NCI-H2029 (cell line): ENCODE measurements around the gene SLC26A3.

Source experiments
- DNase-seq: peaks from one replicate; lab custom pipeline; 2025; lab: John Stamatoyannopoulos, UW

The SLC26A3 gene

DNA sequence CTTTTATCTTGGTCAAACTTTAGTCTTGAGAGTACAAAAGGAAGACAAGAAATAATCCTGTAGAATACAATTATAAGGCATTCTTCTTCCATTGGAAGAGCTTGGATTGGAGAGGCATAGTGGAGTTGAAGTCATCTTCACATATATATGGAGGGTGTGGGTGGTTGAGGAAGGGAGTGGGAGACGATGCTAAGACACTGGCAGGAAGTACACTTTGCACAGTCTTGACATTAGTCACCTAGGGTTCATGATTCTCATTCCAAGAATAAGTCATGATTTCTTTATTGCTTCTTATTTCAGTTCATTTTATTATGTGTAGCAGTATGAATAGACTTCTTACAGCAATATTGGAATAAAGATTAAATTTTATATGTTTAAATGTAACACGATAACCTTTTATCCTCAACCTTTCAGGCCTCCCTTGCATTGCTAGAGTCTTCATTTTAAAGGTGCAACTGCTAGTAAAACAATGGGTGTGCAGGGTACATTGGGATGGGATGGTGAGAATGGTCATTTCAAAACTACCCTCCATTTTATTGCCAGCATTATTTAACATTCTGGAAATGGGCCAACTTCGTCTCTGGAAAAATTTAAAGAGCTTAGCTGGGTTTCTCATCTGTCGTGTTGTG lies 12.3 kb upstream of the SLC26A3 start:
- DNase-seq: no peak

DNA sequence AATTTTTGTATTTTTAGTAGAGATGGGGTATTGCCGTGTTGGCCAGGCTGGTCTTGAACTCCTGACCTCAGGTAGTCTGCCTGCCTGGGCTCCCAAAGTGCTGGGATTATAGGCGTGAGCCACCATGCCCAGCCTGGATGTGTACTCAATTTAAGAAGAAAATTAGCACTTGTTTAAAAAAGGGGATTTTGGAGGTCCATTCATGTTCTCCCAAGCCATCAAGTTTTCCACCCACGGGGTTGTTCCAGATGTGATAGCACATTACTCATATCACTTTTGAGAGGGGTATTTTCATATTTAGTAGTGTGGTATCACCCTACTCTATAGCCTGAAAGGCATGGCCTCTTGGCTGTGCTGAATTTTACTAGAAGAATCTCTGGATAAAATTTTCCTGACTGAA lies 10.5 kb upstream of the SLC26A3 start:
- no peak for DNase-seq

DNA sequence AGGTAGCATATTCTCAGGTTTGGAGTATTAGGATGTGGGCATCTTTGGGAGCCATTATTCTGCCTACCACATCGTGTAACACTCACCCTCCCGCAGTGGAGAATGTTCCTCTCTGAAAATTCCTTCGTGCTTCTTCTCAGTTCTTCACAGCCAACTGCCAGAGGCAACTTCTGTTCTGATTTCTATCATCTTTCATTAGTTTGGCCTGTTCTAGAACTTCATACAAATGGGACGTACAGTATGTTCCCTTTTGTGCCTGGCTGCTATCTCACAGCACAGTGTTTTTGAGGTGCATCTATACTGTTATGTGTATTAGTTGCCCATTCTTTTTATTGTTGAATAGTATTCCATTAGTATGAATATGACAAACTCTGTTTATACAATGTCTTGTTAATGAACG lies 8.9 kb upstream of the SLC26A3 start:
- no peak for DNase-seq

DNA sequence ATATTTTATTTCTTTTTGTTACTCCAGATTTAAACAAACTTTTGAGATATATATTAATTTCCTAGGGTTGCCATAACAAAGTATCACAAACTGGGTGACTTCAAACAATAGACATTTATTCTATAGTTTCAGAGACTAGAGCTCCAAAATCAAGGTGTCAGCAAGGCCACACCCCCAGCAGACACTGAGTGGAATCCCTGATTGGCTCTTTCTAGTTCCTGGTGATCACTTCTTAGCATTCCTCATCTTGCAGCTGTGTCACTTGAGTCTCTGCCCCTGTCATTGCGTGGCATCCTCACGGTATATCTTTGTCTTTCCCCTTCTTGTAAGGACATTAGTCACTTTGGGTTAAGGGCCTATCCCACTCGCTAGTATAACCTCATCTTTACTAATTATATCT lies 7.6 kb upstream of the SLC26A3 start:
- no peak for DNase-seq

DNA sequence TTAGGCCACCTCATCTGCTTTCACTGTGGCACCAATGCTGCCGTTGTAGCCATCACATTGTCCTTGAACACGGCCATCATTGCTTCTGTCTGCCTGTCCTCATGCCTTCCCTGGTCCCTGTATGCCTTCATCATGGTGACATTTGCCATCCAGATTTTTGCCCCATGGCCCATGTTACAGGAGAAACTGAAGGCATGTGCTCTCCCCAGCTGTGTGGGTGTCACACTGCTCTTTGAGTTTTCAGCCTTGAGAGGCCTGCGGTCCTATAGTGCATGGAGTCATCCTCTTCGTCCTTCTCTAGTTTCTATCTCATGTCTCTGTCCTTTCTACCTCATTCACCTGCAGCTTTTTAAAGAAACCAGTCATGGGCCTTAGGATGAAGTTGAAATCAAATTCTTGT lies 6.2 kb upstream of the SLC26A3 start:
- DNase-seq: no peak

DNA sequence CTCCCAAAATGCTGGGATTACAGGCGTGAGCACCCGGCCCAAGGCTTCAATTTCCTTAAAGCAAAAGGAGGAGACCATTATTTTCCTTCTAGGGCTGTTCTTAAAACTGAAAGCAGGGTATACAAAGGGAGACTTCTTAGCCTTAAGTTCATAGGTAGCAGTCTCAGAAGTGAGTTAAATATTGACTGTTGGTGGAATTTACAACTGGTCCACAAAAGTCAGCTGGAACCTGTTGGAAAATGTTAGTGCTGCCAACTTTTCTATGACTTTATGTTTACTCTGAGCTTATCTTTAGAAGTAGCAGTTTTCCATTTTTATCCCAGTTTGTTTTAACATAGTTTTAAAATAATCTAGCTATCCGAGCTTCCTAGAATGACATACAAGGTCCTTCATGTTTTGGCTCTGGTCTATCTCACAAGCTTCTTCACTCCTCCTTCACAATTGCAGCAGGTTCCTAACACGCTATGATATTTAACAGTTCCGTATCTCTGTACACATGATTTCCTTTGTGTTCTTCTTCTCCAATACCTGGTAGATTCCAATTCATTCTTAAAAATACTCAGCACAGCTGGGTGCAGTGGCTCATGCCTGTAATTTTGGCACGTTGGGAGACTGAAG lies 3.3 kb downstream of the SLC26A3 start:
- DNase-seq: no peak

DNA sequence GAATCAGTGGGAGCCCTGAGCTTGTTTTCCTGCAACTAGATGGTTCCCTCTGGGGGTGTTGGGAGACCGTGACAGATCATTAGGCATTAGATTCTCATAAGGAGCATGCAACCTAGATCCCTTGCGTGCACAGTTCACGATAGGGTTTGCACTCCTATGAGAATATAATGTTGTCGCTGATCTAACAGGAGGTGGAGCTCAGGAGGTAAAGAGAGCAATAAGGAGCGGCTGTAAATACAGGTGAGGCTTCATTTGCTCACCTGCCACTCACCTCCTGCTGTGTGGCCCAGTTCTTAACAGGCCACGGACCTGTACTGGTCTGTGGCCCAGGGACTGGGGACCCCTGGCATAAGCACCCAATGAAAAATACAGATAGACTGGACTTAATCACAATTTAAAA lies 10.7 kb downstream of the SLC26A3 start:
- no peak for DNase-seq

DNA sequence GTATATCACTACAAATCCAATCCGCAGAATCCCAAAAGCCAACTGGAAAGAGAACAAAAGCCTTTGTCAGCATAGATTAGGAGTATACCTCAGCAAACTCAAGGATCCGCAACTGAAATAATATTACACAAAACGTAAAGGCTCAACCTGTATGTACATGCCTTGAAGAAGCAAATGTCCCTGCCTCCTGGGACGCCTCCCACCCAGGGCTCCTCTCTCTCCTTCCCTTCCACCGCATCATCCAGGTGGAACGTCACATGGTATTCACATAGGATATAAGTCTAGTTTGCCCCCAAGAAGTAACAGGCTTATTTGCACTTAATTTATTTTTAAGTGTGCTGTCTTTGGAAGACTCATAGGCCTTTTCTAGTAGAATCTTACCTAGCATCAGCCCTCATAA lies 13.4 kb downstream of the SLC26A3 start:
- no peak for DNase-seq

DNA sequence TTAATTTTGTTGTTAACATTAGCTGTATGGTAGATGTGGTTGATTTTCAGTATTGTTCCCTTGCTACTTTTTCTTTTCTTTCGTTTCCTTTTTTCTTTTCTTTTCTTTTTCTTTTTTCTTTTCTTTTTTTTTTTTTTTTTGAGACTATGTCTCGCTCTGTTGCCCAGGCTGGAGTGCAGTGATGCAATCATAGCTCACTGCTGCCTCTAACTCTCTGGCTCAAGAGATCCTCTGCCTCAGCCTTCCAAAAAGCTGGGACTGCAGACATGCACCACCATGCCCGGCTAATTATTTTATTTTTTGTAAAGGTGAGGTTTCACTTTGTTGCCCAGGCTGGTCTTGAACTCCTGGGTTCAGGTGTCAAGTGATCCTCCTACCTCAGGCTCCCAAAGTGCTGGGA lies 14.4 kb downstream of the SLC26A3 start:
- no peak for DNase-seq

DNA sequence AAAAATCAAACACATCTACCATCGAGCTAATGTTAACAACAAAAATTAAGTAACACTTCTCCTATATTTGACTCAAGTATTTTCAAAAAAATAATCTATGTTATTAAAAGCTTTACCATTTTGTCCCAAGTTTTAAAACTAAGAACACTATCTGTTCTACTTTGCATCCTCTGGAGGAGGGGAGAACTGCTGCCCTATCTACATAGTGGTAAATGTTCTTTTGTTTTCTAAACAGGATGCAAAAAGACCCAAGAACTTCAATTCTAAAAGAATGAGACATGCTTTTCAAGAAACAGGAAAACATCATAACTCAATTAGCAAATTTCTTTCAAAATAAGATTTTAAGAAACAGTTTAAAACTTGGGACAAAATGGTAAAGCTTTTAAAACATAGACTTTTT lies 14.8 kb downstream of the SLC26A3 start:
- DNase-seq: no peak

DNA sequence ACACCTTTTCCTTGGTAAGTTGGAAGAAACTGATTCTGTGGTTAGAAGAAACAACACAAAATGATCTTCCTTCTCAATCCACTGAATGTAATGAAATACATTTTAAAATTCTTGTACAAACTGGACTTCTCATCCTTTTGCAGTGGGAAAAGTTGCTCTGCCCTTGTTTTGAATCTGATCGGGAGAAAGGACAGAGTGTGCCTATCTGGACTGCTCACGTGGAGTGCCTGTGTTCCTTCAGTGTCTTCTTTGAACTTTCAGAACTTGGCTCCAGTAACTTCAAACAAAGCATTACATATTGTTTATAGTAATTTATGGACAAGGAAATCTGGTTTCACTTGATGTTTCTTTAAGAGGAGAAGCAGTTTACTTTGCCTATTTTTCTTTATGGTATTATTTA lies 17.1 kb downstream of the SLC26A3 start:
- DNase-seq: no peak

DNA sequence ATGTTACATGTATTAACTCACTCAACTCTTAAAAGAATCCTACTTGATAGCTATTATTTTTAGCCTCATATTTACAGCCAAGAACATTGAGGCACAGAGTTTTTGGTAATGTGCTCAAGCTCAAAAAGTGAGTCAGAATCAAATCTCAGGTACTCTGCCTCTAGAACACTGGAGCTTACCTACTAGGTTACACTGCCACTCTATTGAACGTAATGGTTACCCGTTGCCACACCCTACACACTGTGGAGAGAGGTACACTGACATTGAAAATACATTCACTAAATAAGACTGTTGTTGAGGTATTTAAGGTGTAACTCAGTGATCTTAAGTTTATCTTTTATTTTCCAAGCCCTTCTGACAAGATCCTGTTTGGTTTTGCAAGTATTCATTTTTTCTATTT lies 17.9 kb downstream of the SLC26A3 start:
- no peak for DNase-seq

DNA sequence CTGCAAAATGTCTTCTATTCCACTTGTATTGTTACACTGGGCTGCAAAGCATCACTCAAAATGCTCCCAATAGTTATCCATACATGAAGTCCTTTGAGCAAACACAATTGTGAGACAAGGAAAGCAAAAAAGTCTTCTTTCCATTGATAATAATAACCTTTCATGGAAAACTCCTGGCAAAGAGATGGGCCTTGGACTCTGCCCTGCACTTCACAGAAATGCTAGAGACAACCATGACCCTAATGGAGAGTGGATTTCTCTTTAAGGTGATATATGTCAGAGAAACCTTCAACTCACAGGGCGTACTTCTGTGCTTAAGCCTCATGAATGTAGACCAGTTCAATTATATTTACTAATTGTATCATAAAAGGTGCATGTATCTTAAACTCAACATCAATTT lies 19.4 kb downstream of the SLC26A3 start:
- DNase-seq: no peak

DNA sequence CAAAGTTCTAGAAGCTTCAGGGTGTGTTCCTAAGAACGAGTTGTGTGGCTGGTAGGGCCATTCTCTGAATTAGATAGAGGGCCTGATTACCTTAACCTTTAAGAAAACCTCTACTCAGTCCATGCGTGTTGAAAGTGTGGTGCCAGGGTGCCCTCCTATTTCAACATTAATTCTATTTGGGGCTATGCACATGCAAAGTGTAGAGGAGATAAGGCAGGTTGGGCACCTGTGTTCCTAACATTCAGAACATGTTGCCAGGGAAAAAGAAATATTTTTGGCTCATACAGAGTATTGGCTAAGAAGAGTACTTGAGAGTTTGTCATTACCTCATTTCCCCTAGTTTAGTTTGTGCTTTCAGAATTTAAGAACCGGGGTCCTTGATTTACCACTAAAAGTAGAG lies 20.6 kb downstream of the SLC26A3 start:
- no peak for DNase-seq

DNA sequence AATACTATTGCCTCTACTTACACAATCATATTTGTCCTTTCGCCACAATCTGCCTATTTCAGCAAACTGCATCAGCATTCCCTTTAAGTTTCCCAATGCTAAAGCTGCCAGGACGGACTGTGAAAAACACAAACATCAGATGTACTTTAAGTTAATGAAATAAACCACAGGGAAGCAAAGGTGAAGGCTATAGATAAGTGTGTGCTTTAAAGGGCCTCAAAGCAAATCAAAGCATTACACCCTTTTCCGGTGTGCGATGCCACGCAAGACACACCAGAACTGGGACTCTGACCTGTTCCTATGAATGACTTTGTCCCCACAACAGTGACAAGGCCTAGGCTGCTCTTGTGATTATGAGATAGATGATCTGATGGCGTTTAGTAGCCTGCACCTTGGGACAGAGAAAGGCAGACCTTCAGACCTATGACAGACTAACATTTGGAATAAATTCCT lies 23.4 kb downstream of the SLC26A3 start:
- DNase-seq: no peak

DNA sequence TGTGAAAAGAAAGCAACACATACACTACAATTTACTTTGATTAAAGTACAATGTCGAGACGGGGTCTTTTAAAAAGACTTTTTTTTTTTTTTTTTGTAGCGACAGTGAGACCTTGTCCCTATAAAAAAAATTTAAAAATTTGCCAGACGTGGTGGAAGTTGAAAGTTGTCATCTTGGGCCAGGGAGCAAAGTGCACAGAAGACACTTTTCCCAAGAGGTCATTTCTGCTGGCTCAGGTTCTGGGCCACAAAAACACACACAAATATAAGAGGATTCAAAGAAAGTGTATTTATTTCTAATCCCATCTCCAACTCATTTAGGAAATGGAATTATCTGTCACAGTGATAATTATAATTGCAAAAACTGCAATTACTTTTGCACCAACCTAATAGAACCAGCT lies 24.7 kb downstream of the SLC26A3 start:
- no peak for DNase-seq

DNA sequence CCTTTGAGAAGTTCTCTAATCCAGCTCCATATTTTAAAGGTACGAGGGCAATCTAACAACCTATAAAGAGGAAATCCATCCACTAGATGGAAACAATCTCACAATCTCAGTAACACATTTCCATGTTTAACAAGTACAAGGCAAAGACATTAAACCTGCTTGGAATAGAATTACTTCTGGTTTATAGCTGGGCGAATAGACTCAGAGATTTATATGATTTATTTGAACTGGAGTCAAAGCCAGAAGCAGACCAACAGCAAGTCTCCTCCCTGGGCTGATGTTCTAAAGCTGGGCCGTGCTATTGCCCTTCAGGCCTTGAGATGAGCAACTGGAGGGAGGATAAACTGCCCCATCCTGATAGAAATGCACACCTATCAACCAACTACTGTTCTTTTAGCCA lies 25.3 kb downstream of the SLC26A3 start:
- no peak for DNase-seq

DNA sequence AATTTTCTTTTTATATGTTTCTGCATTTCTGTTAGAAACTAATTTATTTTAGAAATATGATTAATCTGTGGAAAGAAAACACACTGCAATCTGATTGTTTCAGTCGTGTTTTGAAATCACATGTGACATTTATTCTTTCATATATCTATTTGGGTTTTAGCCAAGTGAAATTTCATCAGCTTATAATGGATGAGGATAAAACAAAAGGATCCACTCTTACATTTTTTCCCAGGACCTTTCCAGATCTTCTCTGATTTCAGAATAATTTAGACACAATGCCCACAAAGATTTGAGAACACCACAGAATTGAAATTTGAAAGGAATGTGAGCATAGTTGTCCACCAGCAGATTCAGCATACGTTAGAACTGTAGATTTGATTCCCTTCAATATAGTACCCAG lies 30.0 kb downstream of the SLC26A3 start:
- DNase-seq: no peak

DNA sequence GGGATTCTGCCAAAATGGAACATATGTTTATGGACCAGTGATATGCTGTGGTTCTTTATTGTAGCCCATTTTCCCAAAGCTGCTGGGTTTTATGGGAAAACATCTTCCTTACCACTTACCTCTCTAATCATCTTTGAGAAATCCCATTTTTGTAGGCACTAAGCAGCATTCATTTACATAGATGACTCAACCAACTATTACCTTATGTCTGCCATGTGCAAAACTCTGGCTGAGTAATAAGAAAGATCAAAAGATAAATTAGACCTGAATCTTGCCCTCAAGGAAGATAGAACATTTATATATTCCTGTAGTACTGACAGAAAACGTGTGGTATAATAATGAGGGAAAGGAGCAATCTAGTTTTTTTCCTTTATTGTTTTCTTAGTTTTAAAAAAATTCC lies 34.8 kb downstream of the SLC26A3 start:
- no peak for DNase-seq

DNA sequence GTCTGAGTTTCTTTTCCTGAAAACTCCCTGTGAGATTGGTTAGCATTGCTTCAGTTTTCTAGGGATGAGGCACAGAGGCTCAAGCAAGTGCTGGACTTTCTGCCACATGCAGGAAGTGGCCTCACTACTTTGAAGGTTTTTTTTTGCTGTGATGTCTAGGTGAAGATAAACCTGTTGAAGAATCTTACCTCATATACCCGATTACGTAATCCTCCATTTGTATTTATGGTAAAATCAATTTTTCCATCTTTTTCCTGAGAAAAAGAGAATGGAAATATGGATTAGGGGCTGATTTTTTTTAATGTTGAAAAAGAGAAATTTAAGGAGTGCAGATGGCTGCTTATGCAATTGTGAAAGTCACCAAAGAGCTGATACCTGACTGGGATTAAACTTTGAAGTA lies 35.6 kb downstream of the SLC26A3 start:
- no peak for DNase-seq

DNA sequence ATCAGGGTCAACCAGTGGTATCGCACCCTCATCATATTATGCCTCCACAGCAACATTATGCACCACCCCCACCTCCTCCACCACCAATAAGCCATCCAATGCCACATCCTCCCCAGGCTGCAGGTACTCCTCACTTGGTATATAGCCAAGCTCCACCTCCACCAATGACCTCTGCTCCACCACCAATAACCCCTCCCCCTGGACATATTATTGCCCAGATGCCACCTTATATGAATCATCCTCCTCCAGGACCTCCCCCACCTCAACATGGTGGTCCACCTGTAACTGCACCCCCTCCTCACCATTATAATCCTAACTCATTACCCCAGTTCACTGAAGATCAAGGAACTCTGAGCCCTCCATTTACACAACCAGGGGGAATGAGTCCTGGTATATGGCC lies 44.4 kb downstream of the SLC26A3 start:
- no peak for DNase-seq

DNA sequence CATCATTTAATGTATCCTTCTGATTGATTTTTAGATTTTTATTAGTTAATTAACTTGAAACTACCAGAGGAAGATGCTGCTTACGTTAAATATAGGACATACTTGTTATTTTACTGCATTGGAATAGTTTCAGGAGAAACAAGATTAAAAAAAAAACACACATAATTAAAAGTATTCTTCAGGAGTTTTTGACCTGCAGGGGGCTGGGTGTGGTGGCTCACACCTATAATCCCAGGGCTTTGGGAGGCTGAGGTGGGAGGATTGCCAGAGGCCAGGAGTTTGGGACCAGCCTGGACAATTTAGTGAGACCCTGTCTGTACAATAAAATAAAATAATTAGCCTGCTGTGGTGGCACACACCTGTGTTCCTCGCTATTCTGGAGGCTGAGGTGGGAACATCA lies 48.4 kb downstream of the SLC26A3 start:
- no peak for DNase-seq

DNA sequence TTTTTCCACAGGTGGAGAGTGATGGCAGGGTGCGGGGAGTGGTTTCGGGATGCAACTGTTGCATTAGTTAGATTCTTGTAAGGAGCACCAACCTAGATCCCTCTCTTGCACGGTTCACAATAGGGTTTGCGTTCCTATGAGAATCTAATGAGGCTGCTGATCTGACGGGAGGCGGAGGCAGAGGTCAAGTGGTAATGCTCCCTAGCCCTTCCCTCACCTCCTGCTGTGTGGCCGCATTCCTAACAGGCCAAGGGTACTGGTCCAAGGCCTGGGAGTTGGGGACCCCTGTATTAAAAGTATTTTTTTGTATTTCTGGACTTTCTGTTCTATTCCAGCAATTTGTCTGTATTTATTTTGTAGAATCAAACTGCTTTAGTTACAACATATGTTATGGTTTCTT lies 51.9 kb downstream of the SLC26A3 start:
- no peak for DNase-seq

DNA sequence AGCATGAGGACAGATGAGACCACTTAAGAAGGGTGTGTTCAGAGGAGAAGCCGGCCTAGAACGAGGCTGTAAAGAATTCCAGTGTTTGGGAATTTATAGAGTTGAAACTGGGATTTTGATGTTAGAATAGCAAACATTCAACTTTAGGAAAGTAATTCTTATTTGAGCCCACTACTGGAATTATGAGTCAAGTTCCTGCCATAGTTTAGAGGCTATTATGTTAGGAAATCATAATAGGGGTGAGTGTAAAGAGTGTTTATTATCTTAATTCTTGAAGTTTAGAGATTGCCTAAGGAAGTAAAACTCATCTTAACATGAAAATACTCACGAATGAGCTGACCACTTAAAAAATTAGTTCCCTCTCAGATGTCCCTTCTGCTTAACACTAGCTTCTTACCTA lies 57.0 kb downstream of the SLC26A3 start:
- no peak for DNase-seq
